ENCODE results near the gene INA. TPM values are rescaled to one million over a fixed set of nuclear protein-coding genes. Genes with fewer than 3 reads are reported as not detected.
"Not testable (repeated sequence)": the region's sequence is repeated elsewhere in the genome, so short reads cannot be mapped to it uniquely, and the experiment has no call there.

Gene INA
- total RNA-seq, 6 donors from 2014 or later = 0.13 to 0.39 TPM; not detected in 4

- Histone ChIP-seq H3K9me3 (no peaks in the 10 kb centered on the region), H3K27me3 (no peaks in the 10 kb centered on the region), H3K4me3 (no peak overlapping the region), H3K27ac (no peak overlapping the region), H3K4me1 (no peaks in the 10 kb centered on the region), H3K36me3 (no peaks in the 10 kb centered on the region)
- TF ChIP-seq EP300 (IDR thresholded peaks at IDR 0.05) = no peak
- no peak for TF ChIP-seq POLR2AphosphoS5 (IDR thresholded peaks at IDR 0.05)
- DNase-seq (no peak), ATAC-seq (ENCODE audit: low FRiP score in 2 of 2) (no peak)
- WGBS, 2 donors = 97 to 100% methylated on average over 1 of the region's 1 CpG
Observed at GRCh38 chr10:103256613-103257012, 20.3 kb upstream of the INA start.

- Histone ChIP-seq H3K9me3 (no peaks in the 10 kb centered on the region), H3K4me1 (no peaks in the 10 kb centered on the region)
Observed at GRCh38 chr10:103257812-103258211, 19.1 kb upstream of the INA start.

GRCh38 chr10:103258928-103259327 is 18.0 kb upstream of the INA start:
- not testable (repeated sequence) for H3K9me3 ChIP-seq; H3K27ac ChIP-seq; H3K4me3 ChIP-seq; DNase-seq; ATAC-seq (ENCODE audit: low FRiP score in 2 of 2); H3K27me3 ChIP-seq; H3K4me1 ChIP-seq; H3K36me3 ChIP-seq
- 91 to 93% methylated on average over 4 of the region's 4 CpGs for WGBS, 2 donors

More at GRCh38 chr10:103257812-103258211, 19.1 kb upstream of the INA start:
- Histone ChIP-seq H3K4me3 (no peak overlapping the region), H3K36me3 (no peaks in the 10 kb centered on the region), H3K27ac (no peak overlapping the region), H3K27me3 (no peaks in the 10 kb centered on the region)
- no peak for TF ChIP-seq EP300 (IDR thresholded peaks at IDR 0.05)
- TF ChIP-seq POLR2AphosphoS5 (IDR thresholded peaks at IDR 0.05) = no peak
- no peak for TF ChIP-seq CTCF (IDR thresholded peaks at IDR 0.05)
- TF ChIP-seq POLR2A (IDR thresholded peaks at IDR 0.05) = no peak
- DNase-seq (no peak), ATAC-seq (ENCODE audit: low FRiP score in 2 of 2) (no peak)

- ATAC-seq (ENCODE audit: low FRiP score in 2 of 2) = no peak
- H3K4me3 ChIP-seq = no peak overlapping the region
- H3K9me3 ChIP-seq = no peaks in the 10 kb centered on the region
- H3K4me1 ChIP-seq = no peaks in the 10 kb centered on the region
- DNase-seq = no peak
- no peaks in the 10 kb centered on the region for H3K27me3 ChIP-seq
- WGBS, 2 donors = 84 to 92% methylated on average over 5 of the region's 5 CpGs
- TF ChIP-seq POLR2A (IDR thresholded peaks at IDR 0.05) (no peak), POLR2AphosphoS5 (IDR thresholded peaks at IDR 0.05) (no peak), CTCF (IDR thresholded peaks at IDR 0.05) (no peak)
- H3K36me3 ChIP-seq = no peaks in the 10 kb centered on the region
- H3K27ac ChIP-seq = no peak overlapping the region
Observed at GRCh38 chr10:103259989-103260388, 16.9 kb upstream of the INA start.

GRCh38 chr10:103262229-103262628 is 14.7 kb upstream of the INA start:
- no peaks in the 10 kb centered on the region for H3K36me3 ChIP-seq

More at GRCh38 chr10:103262229-103262628, 14.7 kb upstream of the INA start:
- Histone ChIP-seq H3K4me1 (no peaks in the 10 kb centered on the region), H3K27me3 (no peaks in the 10 kb centered on the region), H3K9me3 (no peaks in the 10 kb centered on the region), H3K27ac (no peak overlapping the region), H3K4me3 (no peak overlapping the region)
- TF ChIP-seq POLR2AphosphoS5 (IDR thresholded peaks at IDR 0.05) (no peak), CTCF (IDR thresholded peaks at IDR 0.05) (no peak), POLR2A (IDR thresholded peaks at IDR 0.05) (no peak), EP300 (IDR thresholded peaks at IDR 0.05) (no peak)
- no peak for DNase-seq
- WGBS, 2 donors = 66 to 90% methylated on average over 3 of the region's 3 CpGs
- ATAC-seq (ENCODE audit: low FRiP score in 2 of 2) = no peak
